Inferior parietal cortex (tissue), 1 donor: ENCODE results near the gene LIX1.
"Not testable (repeated sequence)": the region's sequence is repeated elsewhere in the genome, so short reads cannot be mapped to it uniquely, and the experiment has no call there.

ENCODE experiments used
- DNase-seq: peaks from one replicate; pipeline ENCODE4 v3.0.0-alpha.2; 2016; ENCODE audit errors: extremely low spot score

The LIX1 gene

GRCh38 chr5:97142521-97143254, at the start of gene LIX1:
TSS of gene LIX1 (minus strand) at chr5:97142611. CDS start at chr5:97142576, 35 bp downstream.
- DNase-seq, result peak; percentile 77

- DNase-seq, result no peak
These were observed 49.5 kb upstream of the LIX1 start for GRCh38 chr5:97191893-97192292.

- not testable (repeated sequence) for DNase-seq
These were observed 47.1 kb upstream of the LIX1 start for GRCh38 chr5:97189523-97189922.

GRCh38 chr5:97183930-97184213, 41.5 kb upstream of the LIX1 start:
- DNase-seq, result no peak

- DNase-seq, result peak; percentile 99
These were observed 40.9 kb upstream of the LIX1 start, which contains the start of gene RIOK2 for GRCh38 chr5:97183100-97183929. TSS of gene RIOK2 (minus strand) at chr5:97183247. CDS start at chr5:97183191, 56 bp downstream.

- DNase-seq, result no peak
These were observed 40.2 kb upstream of the LIX1 start for GRCh38 chr5:97182571-97183099.

GRCh38 chr5:97181856-97182545, 39.6 kb upstream of the LIX1 start:
- DNase-seq, result no peak

GRCh38 chr5:97179457-97179856, 37.0 kb upstream of the LIX1 start:
- DNase-seq, result not testable (repeated sequence)

GRCh38 chr5:97172227-97172626, 29.8 kb upstream of the LIX1 start:
- DNase-seq, result no peak

- DNase-seq, result no peak
These were observed 29.3 kb upstream of the LIX1 start for GRCh38 chr5:97171703-97172102.

GRCh38 chr5:97167435-97167834, 25.0 kb upstream of the LIX1 start:
- peak; percentile 22 for DNase-seq

- peak; percentile 9 for DNase-seq
These were observed 23.3 kb upstream of the LIX1 start for GRCh38 chr5:97165726-97166125.

GRCh38 chr5:97164846-97165245, 22.4 kb upstream of the LIX1 start:
- DNase-seq, result peak; percentile 8

- DNase-seq, result no peak
These were observed 21.4 kb upstream of the LIX1 start for GRCh38 chr5:97163790-97164285.

- peak; percentile 53 for DNase-seq
These were observed 21.0 kb upstream of the LIX1 start for GRCh38 chr5:97163360-97163764.

- DNase-seq, result peak; percentile 93
These were observed 19.6 kb upstream of the LIX1 start for GRCh38 chr5:97162045-97162444.

- no peak for DNase-seq
These were observed 15.3 kb upstream of the LIX1 start for GRCh38 chr5:97157689-97158088.

GRCh38 chr5:97151370-97151769, 9.0 kb upstream of the LIX1 start:
- DNase-seq, result no peak

GRCh38 chr5:97150401-97150800, 8.0 kb upstream of the LIX1 start:
- no peak for DNase-seq

- DNase-seq, result no peak
These were observed 7.3 kb upstream of the LIX1 start for GRCh38 chr5:97149709-97150108.

GRCh38 chr5:97148288-97148687, 5.9 kb upstream of the LIX1 start:
- no peak for DNase-seq

- no peak for DNase-seq
These were observed 1.3 kb upstream of the LIX1 start for GRCh38 chr5:97143704-97144103.
